Stimulated activated naive CD8-positive, alpha-beta T cell treated with anti-CD3 and anti-CD28 coated beads, Interleukin-15, amount 100 ng/mL, for 72 hours (primary cell): ENCODE measurements around the gene GSTP1.
A peak's percentile ranks its signal among the peaks of the same experiment; 100 is the strongest.
"Not testable (repeated sequence)": the region's sequence is repeated elsewhere in the genome, so short reads cannot be mapped to it uniquely, and the experiment has no call there.

ENCODE experiments used
- ATAC-seq: fragments of 150-1000 bp; cut with Tn5 transposase; 2 replicates; pipeline ENCODE4 v1.10.0; 2021; ENCODE audit warnings: mild to moderate bottlenecking, moderate library complexity
- DNase-seq, 2 donors: peaks; one replicate each; pipeline ENCODE4 v3.0.0; 2021 to 2022
- H3K27ac Mint-ChIP-seq, 2 donors: one replicate each; pipeline ENCODE4 v1.8.0; 2022; ENCODE audit warnings: mild to moderate bottlenecking in 2 of 2, mixed read lengths in 2 of 2, moderate library complexity in 2 of 2
- H3K27me3 Mint-ChIP-seq: one replicate; pipeline ENCODE4 v1.8.0; 2022; ENCODE audit warnings: mixed read lengths
- H3K4me1 Mint-ChIP-seq: one replicate; pipeline ENCODE4 v1.8.0; 2022; ENCODE audit warnings: mild to moderate bottlenecking, mixed read lengths
- H3K4me3 Mint-ChIP-seq, 2 donors: one replicate each; pipeline ENCODE4 v1.8.0; 2022; ENCODE audit warnings: mild to moderate bottlenecking in 2 of 2, mixed read lengths in 2 of 2, moderate library complexity in 1 of 2
- H3K9me3 Mint-ChIP-seq, 2 donors: one replicate each; pipeline ENCODE4 v1.8.0; 2022; ENCODE audit warnings: mixed read lengths in 2 of 2

The GSTP1 gene

GRCh38 chr11:67613960-67614715 is 30.5 kb downstream of the GSTP1 start:
- Mint-ChIP-seq H3K4me3 (peak overlapping the region; percentile 85 to 93), H3K4me1 (peaks cover 61% of the 10 kb centered on the region)
- ATAC-seq, result peak; percentile 85

GRCh38 chr11:67614730-67615714 is 31.4 kb downstream of the GSTP1 start:
- no peaks in the 10 kb centered on the region for H3K27me3 Mint-ChIP-seq
- peaks cover 56% of the 10 kb centered on the region for H3K4me1 Mint-ChIP-seq
- peak; percentile 74 to 86 for DNase-seq
- H3K9me3 Mint-ChIP-seq, result no peaks in the 10 kb centered on the region
- peak; percentile 73 for ATAC-seq
- H3K27ac Mint-ChIP-seq, result peak overlapping the region; percentile 96 to 98
- H3K4me3 Mint-ChIP-seq, result peak overlapping the region; percentile 85 to 93

More at GRCh38 chr11:67613960-67614715, 30.5 kb downstream of the GSTP1 start:
- peak overlapping the region; percentile 96 to 98 for H3K27ac Mint-ChIP-seq
- peak; percentile 80 to 86 for DNase-seq
- H3K9me3 Mint-ChIP-seq, result no peaks in the 10 kb centered on the region
- no peaks in the 10 kb centered on the region for H3K27me3 Mint-ChIP-seq

GRCh38 chr11:67615728-67616430 is 32.3 kb downstream of the GSTP1 start:
- H3K4me1 Mint-ChIP-seq, result peaks cover 56% of the 10 kb centered on the region
- H3K9me3 Mint-ChIP-seq, result no peaks in the 10 kb centered on the region
- peak overlapping the region; percentile 92 to 96 for H3K27ac Mint-ChIP-seq
- no peak for DNase-seq
- peak; percentile 27 for ATAC-seq
- H3K27me3 Mint-ChIP-seq, result no peaks in the 10 kb centered on the region
- H3K4me3 Mint-ChIP-seq, result peak overlapping the region; percentile 85 to 93

- peaks cover 56% of the 10 kb centered on the region for H3K4me1 Mint-ChIP-seq
- no peaks in the 10 kb centered on the region for H3K9me3 Mint-ChIP-seq
- peak overlapping the region; percentile 85 to 93 for H3K4me3 Mint-ChIP-seq
- H3K27ac Mint-ChIP-seq, result peak overlapping the region; percentile 72 to 96
- no peak for DNase-seq
- ATAC-seq, result no peak
- no peaks in the 10 kb centered on the region for H3K27me3 Mint-ChIP-seq
These were observed 33.0 kb downstream of the GSTP1 start for GRCh38 chr11:67616431-67617242.

- Mint-ChIP-seq H3K9me3 (no peaks in the 10 kb centered on the region), H3K4me1 (peaks cover 49% of the 10 kb centered on the region), H3K27me3 (no peaks in the 10 kb centered on the region), H3K27ac (peak overlapping the region in 1 of 2 donors; percentile 89), H3K4me3 (peak overlapping the region; percentile 46 to 93)
- no peak for DNase-seq
- ATAC-seq, result no peak
These were observed 33.8 kb downstream of the GSTP1 start for GRCh38 chr11:67617243-67617953.

GRCh38 chr11:67618901-67619659 is 35.5 kb downstream of the GSTP1 start:
- not testable (repeated sequence) for H3K4me3 Mint-ChIP-seq

GRCh38 chr11:67619683-67620618 is 36.3 kb downstream of the GSTP1 start:
- not testable (repeated sequence) for H3K9me3 Mint-ChIP-seq, ATAC-seq, DNase-seq, H3K27me3 Mint-ChIP-seq, H3K4me3 Mint-ChIP-seq, H3K27ac Mint-ChIP-seq
- H3K4me1 Mint-ChIP-seq, result peaks cover 23% of the 10 kb centered on the region

More at GRCh38 chr11:67618901-67619659, 35.5 kb downstream of the GSTP1 start:
- not testable (repeated sequence) for ATAC-seq, H3K9me3 Mint-ChIP-seq, DNase-seq, H3K27me3 Mint-ChIP-seq, H3K27ac Mint-ChIP-seq
- H3K4me1 Mint-ChIP-seq, result peaks cover 32% of the 10 kb centered on the region

GRCh38 chr11:67620621-67621020 is 37.0 kb downstream of the GSTP1 start:
- not testable (repeated sequence) for H3K27me3 Mint-ChIP-seq, ATAC-seq, H3K27ac Mint-ChIP-seq, DNase-seq, H3K9me3 Mint-ChIP-seq, H3K4me3 Mint-ChIP-seq
- H3K4me1 Mint-ChIP-seq, result peaks cover 16% of the 10 kb centered on the region

GRCh38 chr11:67621928-67622327 is 38.3 kb downstream of the GSTP1 start:
- H3K27me3 Mint-ChIP-seq, H3K9me3 Mint-ChIP-seq, DNase-seq, ATAC-seq, H3K27ac Mint-ChIP-seq, H3K4me3 Mint-ChIP-seq, H3K4me1 Mint-ChIP-seq: not testable (repeated sequence)

GRCh38 chr11:67622905-67623304 is 39.3 kb downstream of the GSTP1 start:
- H3K27me3 Mint-ChIP-seq, ATAC-seq, H3K9me3 Mint-ChIP-seq, H3K4me3 Mint-ChIP-seq, H3K27ac Mint-ChIP-seq, DNase-seq: not testable (repeated sequence)
- peaks cover 14% of the 10 kb centered on the region for H3K4me1 Mint-ChIP-seq

- DNase-seq, ATAC-seq, H3K27me3 Mint-ChIP-seq, H3K4me3 Mint-ChIP-seq, H3K27ac Mint-ChIP-seq, H3K9me3 Mint-ChIP-seq: not testable (repeated sequence)
- peaks cover 23% of the 10 kb centered on the region for H3K4me1 Mint-ChIP-seq
These were observed 40.2 kb downstream of the GSTP1 start for GRCh38 chr11:67623795-67624194.

GRCh38 chr11:67626131-67626833 is 42.7 kb downstream of the GSTP1 start:
- not testable (repeated sequence) for DNase-seq, ATAC-seq, H3K27me3 Mint-ChIP-seq, H3K4me3 Mint-ChIP-seq, H3K9me3 Mint-ChIP-seq, H3K27ac Mint-ChIP-seq
- peaks cover 36% of the 10 kb centered on the region for H3K4me1 Mint-ChIP-seq
